GM10248 (cell line): ENCODE data around the gene TMEM109.

Source experiments
- CTCF ChIA-PET: fragments of 300-600 bp; sonication (Branson Sonifier 250); formaldehyde crosslinking; extraction: SDS; loops from one replicate; lab custom pipeline; 2021; ENCODE audit warnings: antibody characterized with exemption; lab: Yijun Ruan, JAX
- POLR2A ChIA-PET: fragments of 350-650 bp; sonication (Branson Sonifier 250); formaldehyde crosslinking; extraction: SDS; loops from one replicate; lab custom pipeline; 2020; ENCODE audit warnings: antibody characterized with exemption; lab: Yijun Ruan, JAX
- DNase-seq: peaks from one replicate; pipeline ENCODE4 v3.0.0; 2012; ENCODE audit errors: extremely low spot score
- TF ChIP-seq, protein P1 (sequence below): IDR thresholded peaks from 2 replicates; pipeline ENCODE4 v1.5.1; 2012; ENCODE audit warnings: mild to moderate bottlenecking, low read depth; ENCODE audit errors: extremely low read depth, missing control alignments, control extremely low read depth

The TMEM109 gene

DNA sequence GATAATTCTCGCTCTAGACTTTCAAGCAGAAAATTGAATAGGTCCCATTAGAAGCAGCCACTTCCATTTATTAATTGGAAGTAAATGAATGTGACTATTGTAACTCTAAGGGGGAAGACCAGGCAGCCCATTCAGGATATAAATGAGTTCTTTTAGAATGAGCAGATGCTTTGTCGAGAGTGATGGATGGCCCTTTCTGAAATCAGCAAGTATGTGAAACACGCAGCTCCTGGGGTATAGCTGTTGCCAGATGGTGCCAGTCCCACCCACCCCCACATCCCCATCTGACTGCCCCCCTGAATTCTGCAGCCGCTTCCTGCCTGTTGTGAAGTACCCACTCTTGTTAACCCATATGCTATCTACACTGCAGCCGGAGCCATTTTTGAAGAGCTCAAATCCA, 34.3 kb downstream of the TMEM109 start:
- DNase-seq, result no peak
- TF ChIP-seq, protein P1, sequence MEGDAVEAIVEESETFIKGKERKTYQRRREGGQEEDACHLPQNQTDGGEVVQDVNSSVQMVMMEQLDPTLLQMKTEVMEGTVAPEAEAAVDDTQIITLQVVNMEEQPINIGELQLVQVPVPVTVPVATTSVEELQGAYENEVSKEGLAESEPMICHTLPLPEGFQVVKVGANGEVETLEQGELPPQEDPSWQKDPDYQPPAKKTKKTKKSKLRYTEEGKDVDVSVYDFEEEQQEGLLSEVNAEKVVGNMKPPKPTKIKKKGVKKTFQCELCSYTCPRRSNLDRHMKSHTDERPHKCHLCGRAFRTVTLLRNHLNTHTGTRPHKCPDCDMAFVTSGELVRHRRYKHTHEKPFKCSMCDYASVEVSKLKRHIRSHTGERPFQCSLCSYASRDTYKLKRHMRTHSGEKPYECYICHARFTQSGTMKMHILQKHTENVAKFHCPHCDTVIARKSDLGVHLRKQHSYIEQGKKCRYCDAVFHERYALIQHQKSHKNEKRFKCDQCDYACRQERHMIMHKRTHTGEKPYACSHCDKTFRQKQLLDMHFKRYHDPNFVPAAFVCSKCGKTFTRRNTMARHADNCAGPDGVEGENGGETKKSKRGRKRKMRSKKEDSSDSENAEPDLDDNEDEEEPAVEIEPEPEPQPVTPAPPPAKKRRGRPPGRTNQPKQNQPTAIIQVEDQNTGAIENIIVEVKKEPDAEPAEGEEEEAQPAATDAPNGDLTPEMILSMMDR, result no peak
- ChIA-PET POLR2A (interaction anchor here (0.6 kb wide), 1 partner anchor 192 kb away, joined by 3 read pairs; no protein-coding TSS in a partner anchor), CTCF (interaction anchor here (0.9 to 4.3 kb wide), 6 partner anchors 22 to 384 kb away, joined by 3 to 15 read pairs (median 4); partner anchors contain the start of gene CD6)

DNA sequence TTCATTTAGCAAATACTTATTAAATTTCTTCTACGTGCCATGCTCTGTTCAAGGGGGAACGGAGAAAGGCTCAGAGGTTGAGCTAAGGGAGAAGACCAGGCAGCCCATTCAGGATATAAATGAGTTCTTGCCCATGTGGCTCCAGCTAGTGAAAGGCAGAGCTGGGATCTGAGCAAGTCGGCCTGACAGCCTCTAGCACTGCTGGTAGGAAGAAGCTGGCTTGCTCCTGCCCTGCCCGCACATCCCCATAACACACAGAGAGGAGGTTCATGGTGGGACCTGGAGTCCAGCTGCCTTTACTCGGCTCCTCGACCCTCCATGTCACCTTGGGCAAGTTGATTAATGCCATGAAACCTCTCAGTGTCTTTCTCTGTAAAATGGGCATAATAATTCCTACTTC, 36.1 kb downstream of the TMEM109 start:
- TF ChIP-seq, protein P1, result no peak
- no peak for DNase-seq
- ChIA-PET POLR2A (interaction anchor here (1.0 to 1.4 kb wide), 2 partner anchors 14 to 111 kb away, joined by 3 read pairs; no protein-coding TSS in a partner anchor), CTCF (interaction anchor here (0.7 to 4.3 kb wide), 12 partner anchors 8 to 179 kb away, joined by 3 to 15 read pairs (median 4); partner anchors contain the start of genes CD6 and TMEM109)

DNA sequence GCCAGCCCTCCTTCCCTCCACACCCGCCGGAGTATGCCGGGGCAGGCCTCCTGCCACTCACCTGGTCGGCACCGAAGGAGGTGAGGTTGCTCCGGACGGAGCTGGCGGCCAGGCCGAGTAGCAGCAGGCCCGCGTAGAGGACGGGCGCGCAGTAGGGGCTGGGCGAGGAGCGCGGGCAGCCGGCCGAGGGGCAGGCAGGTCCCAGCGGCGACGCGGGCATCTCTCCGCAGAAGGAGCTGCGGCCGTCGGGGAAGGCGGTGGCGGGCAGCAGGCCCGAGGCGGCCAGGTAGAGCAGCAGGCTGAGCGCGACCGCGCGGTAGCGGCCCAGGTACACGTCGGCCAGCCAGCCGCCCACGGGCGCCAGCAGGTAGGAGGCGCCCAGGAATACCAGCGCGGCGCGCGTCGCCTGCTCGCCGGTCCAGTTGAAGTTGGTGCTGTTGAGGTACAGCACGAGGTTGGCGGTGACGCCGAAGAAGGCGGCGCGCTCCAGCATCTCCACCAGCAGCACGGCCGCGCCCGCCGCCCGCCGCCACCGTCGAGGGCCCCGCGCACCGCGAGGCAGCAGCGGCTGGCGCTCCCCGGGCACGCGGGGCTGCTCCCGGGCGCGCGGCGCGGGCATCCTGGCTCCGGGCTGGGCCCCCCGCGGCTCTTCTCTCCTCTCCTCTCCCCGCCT, 37.1 kb downstream of the TMEM109 start:
- ChIA-PET CTCF (interaction anchor here (1.2 to 4.3 kb wide), 8 partner anchors 9 to 178 kb away, joined by 3 to 15 read pairs (median 6); partner anchors contain the start of genes CD6 and TMEM109), POLR2A (interaction anchor here (0.6 to 1.4 kb wide), 3 partner anchors 11 to 86 kb away, joined by 3 to 5 read pairs (median 3); no protein-coding TSS in a partner anchor)
- TF ChIP-seq, protein P1, result no peak
- DNase-seq, result no peak

DNA sequence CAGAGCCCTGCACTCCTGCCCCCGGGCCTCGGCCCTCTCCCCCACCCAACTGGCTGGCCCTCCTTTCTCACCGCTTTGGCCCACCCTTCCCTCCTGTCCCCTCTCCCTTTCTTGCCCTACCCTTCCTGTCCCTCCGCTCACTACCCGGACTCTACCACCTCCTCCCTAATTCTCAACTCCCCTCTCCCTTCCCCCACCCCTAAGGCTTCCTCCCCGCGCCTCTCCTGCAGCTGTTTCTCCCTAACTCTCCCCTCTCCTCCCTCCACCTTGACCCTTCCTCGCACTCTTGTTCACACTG, 37.6 kb downstream of the TMEM109 start:
- POLR2A ChIA-PET, result interaction anchor here (0.6 kb wide), 1 partner anchor 86 kb away, joined by 3 read pairs; no protein-coding TSS in a partner anchor
- TF ChIP-seq, protein P1, result no peak
- CTCF ChIA-PET, result interaction anchor here (1.2 to 4.3 kb wide), 3 partner anchors 9 to 19 kb away, joined by 3 to 15 read pairs (median 9); partner anchors contain the start of gene CD6
- DNase-seq, result no peak

DNA sequence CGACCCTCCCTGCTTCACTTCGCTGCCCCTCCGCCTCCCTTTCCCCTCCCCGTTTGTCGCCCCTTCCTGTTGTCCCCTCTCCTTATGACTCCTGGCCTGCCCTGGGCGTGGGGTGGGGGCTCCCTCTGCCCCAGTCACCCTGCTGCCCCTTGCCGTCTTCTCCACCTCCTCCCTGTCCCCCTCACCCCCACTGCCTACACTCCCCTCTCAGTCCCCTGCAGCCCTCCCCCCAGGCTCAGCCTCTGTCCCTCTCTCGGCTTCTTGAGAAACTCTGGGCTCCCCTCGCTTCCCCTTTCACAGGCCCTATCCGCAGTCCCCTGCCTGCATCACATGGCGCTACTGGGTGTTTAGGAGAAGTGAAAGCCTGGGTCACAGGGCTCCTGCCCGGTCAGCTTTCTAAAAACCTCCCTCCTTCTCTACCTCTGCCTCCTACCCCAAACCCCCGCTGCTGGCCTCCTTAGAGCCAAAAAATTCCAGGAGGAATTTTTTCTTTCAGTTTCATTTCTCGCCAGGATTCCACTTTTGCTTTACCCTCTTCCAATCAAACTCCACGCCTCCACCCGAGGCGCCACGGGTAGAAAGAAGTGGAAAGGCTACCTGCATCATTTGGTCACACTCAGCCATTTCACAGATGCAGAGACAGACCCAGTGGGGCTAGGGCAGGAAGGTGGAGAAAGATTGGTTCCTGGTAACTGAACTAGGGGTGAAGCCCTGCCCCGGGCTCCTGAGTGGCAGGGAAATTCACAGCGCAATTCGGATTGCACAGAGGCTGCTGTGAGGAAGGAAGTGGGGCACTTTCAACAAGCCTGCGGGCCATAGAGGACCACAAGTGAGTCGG, 38.2 kb downstream of the TMEM109 start, which contains the start of gene SLC15A3:
Gene SLC15A3 (minus strand): TSS at position 273 of the 838 bp plus-strand sequence. CDS start 625 bp downstream, outside the sequence.
- CTCF ChIA-PET, result interaction anchor here (1.2 kb wide), 1 partner anchor 12 kb away, joined by 3 read pairs; no protein-coding TSS in a partner anchor
- peak; percentile 88 for DNase-seq
- POLR2A ChIA-PET, result no interaction called here
- TF ChIP-seq, protein P1, result no peak

DNA sequence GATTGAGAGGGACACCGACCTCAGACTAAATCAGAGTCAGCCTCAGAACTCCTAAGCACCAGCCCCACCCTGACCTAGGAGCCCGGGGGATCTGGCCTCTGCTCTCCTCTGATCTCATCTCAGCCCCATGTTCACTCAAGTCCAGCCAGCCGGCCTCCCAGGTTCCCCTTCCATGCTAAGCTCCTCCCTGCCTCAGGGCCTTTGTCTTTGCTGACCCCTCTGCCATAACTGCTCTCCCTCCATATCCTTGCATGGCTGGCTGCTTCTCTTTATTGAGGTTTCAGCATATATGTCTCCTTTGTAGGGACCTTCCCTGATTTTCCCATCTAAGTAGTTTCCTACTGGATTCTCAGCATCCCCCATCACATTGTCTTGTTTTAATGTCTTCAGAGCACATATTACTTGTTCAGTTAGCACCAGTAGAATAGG, 38.8 kb downstream of the TMEM109 start:
- CTCF ChIA-PET, result interaction anchor here (1.0 to 2.4 kb wide), 3 partner anchors 17 to 65 kb away, joined by 3 to 24 read pairs (median 5); no protein-coding TSS in a partner anchor

More for the DNA sequence above, 38.8 kb downstream of the TMEM109 start:
- POLR2A ChIA-PET, result interaction anchor here (1.2 kb wide), 1 partner anchor 39 kb away, joined by 6 read pairs; the partner anchor contains the start of gene TMEM109
- TF ChIP-seq, protein P1, result no peak
- DNase-seq, result no peak
